Hepatocyte (in vitro differentiated cells): ENCODE data around the gene ATP6V0A1. TPM values are rescaled to one million over a fixed set of nuclear protein-coding genes. Genes with fewer than 3 reads are reported as not detected.
A peak's percentile ranks its signal among the peaks of the same experiment; 100 is the strongest.

Experiments used
- DNase-seq: peaks from one replicate; pipeline ENCODE4 v3.0.0-alpha.2; 2016; ENCODE audit warnings: low spot score
- H2AFZ ChIP-seq: fragments of 200-600 bp; sonication (generic); 2 replicates; pipeline ENCODE4 v1.6.0; 2016; ENCODE audit warnings: antibody characterized with exemption, mild to moderate bottlenecking
- H3K27ac ChIP-seq: fragments of 200-600 bp; sonication (generic); 2 replicates; pipeline ENCODE4 v1.5.1; 2016; ENCODE audit warnings: mild to moderate bottlenecking
- H3K27me3 ChIP-seq: fragments of 200-600 bp; sonication (generic); 2 replicates; pipeline ENCODE4 v1.6.1; 2016
- H3K36me3 ChIP-seq: fragments of 200-600 bp; sonication (generic); replicated peaks from 2 replicates; pipeline ENCODE4 v1.5.1; 2016; ENCODE audit warnings: low read depth; ENCODE audit not compliant: insufficient read depth
- H3K4me1 ChIP-seq: fragments of 200-600 bp; sonication (generic); 2 replicates; pipeline ENCODE4 v1.5.1; 2016; ENCODE audit warnings: mild to moderate bottlenecking, moderate library complexity; ENCODE audit not compliant: insufficient read depth
- H3K4me2 ChIP-seq: fragments of 200-600 bp; sonication (generic); 2 replicates; pipeline ENCODE4 v1.6.0; 2016
- H3K4me3 ChIP-seq: fragments of 200-600 bp; sonication (generic); 2 replicates; pipeline ENCODE4 v1.5.1; 2016; ENCODE audit warnings: mild to moderate bottlenecking
- H3K79me2 ChIP-seq: fragments of 200-600 bp; sonication (generic); 2 replicates; pipeline ENCODE4 v1.6.0; 2017; ENCODE audit warnings: mild to moderate bottlenecking
- H3K9me2 ChIP-seq: fragments of 200-600 bp; sonication (generic); replicated peaks from 2 replicates; pipeline ENCODE4 v1.6.0; 2017; ENCODE audit warnings: mild to moderate bottlenecking; ENCODE audit not compliant: insufficient read depth
- H3K9me3 ChIP-seq: fragments of 200-600 bp; sonication (generic); 2 replicates; pipeline ENCODE4 v1.5.1; 2016; ENCODE audit warnings: low read depth, mild to moderate bottlenecking
- H4K20me1 ChIP-seq: fragments of 200-600 bp; sonication (generic); 2 replicates; pipeline ENCODE4 v1.6.0; 2016; ENCODE audit warnings: mild to moderate bottlenecking; ENCODE audit not compliant: insufficient read depth, poor library complexity, severe bottlenecking
- CTCF ChIP-seq: fragments of 200-600 bp; sonication (generic); IDR thresholded peaks from 2 replicates; pipeline ENCODE4 v1.5.1; 2016; ENCODE audit warnings: antibody characterized with exemption, mild to moderate bottlenecking; ENCODE audit not compliant: poor library complexity
- EZH2 ChIP-seq: fragments of 200-600 bp; sonication (generic); IDR thresholded peaks from 2 replicates; pipeline ENCODE4 v1.6.1; 2016; ENCODE audit warnings: antibody characterized with exemption, mild to moderate bottlenecking, borderline replicate concordance
- EZH2phosphoT487 ChIP-seq: fragments of 200-600 bp; sonication (generic); IDR thresholded peaks from one replicate; pipeline ENCODE4 v1.6.1; 2018; ENCODE audit warnings: antibody characterized with exemption, mild to moderate bottlenecking, low read depth, moderate library complexity; ENCODE audit not compliant: unreplicated experiment, severe bottlenecking
- WGBS: methylation state at CpG from one replicate; pipeline ENCODE4 v1.1.6; 2016; ENCODE audit warnings: low lambda C conversion rate; ENCODE audit errors: missing lambda C conversion rate; 5-methylcytosine and 5-hydroxymethylcytosine counted together
- polyA plus RNA-seq: library from polyadenylated mRNA; unstranded; fragments of >200 nt; fragmentation: Nextera tagmentation; extraction: Ambion mirVana; gene quantifications from 2 replicates; pipeline ENCODE4 v1.2.1, GENCODE V29; 2016
- total RNA-seq: library from RNA; depleted of rRNA; stranded (reverse); fragments of >200 nt; gene quantifications from 2 replicates; pipeline ENCODE4 v1.2.3, GENCODE V29; 2014

The ATP6V0A1 gene
- total and polyA plus RNA-seq, 2 experiments from 2014 or later: 63.4 to 71.4 TPM

- peak overlapping the region; percentile 37 for H2AFZ ChIP-seq
- H3K4me3 ChIP-seq: peak overlapping the region; percentile 77
- H3K9me3 ChIP-seq: no peaks in the 10 kb centered on the region
- H3K27ac ChIP-seq: peak overlapping the region; percentile 83
- H3K4me2 ChIP-seq: peak overlapping the region; percentile 83
- WGBS: 6% methylated on average over 36 of the region's 59 CpGs
- peaks cover 9% of the 10 kb centered on the region for H4K20me1 ChIP-seq
- peak; percentile 68 for DNase-seq
- TF ChIP-seq EZH2phosphoT487 (no peak), CTCF (no peak), EZH2 (no peak)
- no peaks in the 10 kb centered on the region for H3K36me3 ChIP-seq
- peaks cover 36% of the 10 kb centered on the region for H3K79me2 ChIP-seq
- H3K9me2 ChIP-seq: no peaks in the 10 kb centered on the region
- H3K4me1 ChIP-seq: peaks cover 16% of the 10 kb centered on the region
- no peaks in the 10 kb centered on the region for H3K27me3 ChIP-seq
Measured at GRCh38 chr17:42421507-42422338, 37.0 kb upstream of the ATP6V0A1 start.

GRCh38 chr17:42422412-42422957 lies 36.2 kb upstream of the ATP6V0A1 start:
- peaks cover 32% of the 10 kb centered on the region for H3K79me2 ChIP-seq
- WGBS: under 1% methylated on average over 39 of the region's 44 CpGs
- no peaks in the 10 kb centered on the region for H3K27me3 ChIP-seq
- H3K27ac ChIP-seq: peak overlapping the region; percentile 83
- no peaks in the 10 kb centered on the region for H3K9me2 ChIP-seq
- peaks cover 16% of the 10 kb centered on the region for H3K4me1 ChIP-seq
- H3K4me2 ChIP-seq: peak overlapping the region; percentile 83
- peak overlapping the region; percentile 37 for H2AFZ ChIP-seq
- H3K9me3 ChIP-seq: no peaks in the 10 kb centered on the region
- TF ChIP-seq EZH2phosphoT487: no peak
- no peak for TF ChIP-seq EZH2
- no peak for TF ChIP-seq CTCF
- DNase-seq: peak; percentile 66
- H3K4me3 ChIP-seq: peak overlapping the region; percentile 77
- H4K20me1 ChIP-seq: peaks cover 9% of the 10 kb centered on the region
- H3K36me3 ChIP-seq: no peaks in the 10 kb centered on the region

GRCh38 chr17:42422958-42423712 lies 35.5 kb upstream of the ATP6V0A1 start, which contains the start of gene CAVIN1:
Gene CAVIN1 (minus strand): TSS chr17:42423256. CDS start chr17:42423097, 159 bp downstream.
- peaks cover 9% of the 10 kb centered on the region for H4K20me1 ChIP-seq
- no peaks in the 10 kb centered on the region for H3K27me3 ChIP-seq
- peaks cover 16% of the 10 kb centered on the region for H3K4me1 ChIP-seq
- no peak for TF ChIP-seq EZH2phosphoT487
- TF ChIP-seq CTCF: no peak
- TF ChIP-seq EZH2: no peak
- WGBS: 2% methylated on average over 48 of the region's 58 CpGs
- no peaks in the 10 kb centered on the region for H3K9me3 ChIP-seq
- H3K79me2 ChIP-seq: peaks cover 28% of the 10 kb centered on the region
- H3K4me3 ChIP-seq: peak within 1 kb of the TSS; percentile 77
- peak within 1 kb of the TSS; percentile 83 for H3K4me2 ChIP-seq
- H3K9me2 ChIP-seq: no peaks in the 10 kb centered on the region
- H2AFZ ChIP-seq: peak within 1 kb of the TSS; percentile 37
- H3K27ac ChIP-seq: peak within 1 kb of the TSS; percentile 83
- H3K36me3 ChIP-seq: no peaks in the 10 kb centered on the region
- peak; percentile 94 for DNase-seq
